ENCODE measurements around the gene EIF5A. TPM values are rescaled to one million over a fixed set of nuclear protein-coding genes. Genes with fewer than 3 reads are reported as not detected.

EIF5A gene
- total and polyA plus RNA-seq, 8 donors = 104 to 220 (median 187) TPM

DNA sequence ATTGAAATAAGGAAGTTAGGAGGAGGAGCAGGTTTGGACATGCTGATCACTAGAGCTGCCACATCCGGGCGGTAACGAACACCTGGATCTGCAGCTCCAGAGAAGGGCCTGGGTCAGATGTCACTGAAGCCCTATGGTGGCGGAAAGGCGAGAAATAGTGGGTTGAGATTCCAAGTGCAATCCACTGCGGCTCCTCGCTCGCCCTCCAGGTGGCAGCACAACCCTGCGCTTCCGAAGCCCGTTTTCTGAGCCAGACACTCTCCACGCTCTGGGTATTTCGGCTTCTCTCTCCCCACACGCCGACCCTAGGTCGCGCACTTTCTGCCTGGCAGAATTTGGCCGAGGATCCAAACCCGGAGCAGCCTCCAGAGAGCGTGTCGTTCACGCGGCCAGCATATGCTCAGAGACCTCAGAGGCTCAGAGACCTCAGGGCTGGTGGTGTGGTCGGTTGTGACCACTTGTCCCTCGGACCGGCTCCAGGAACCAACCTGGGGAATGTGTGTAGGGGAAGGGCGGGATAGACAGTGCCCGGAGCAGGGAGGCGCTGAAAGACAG is 26.8 kb upstream of the EIF5A start:
- 0 to 1% methylated on average over 29 of the region's 29 CpGs for WGBS, 2 donors
- intact Hi-C loops (cut with DNase I) = no loop called here
- ATAC-seq (peak; percentile 87 to 92 (median 89)), DNase-seq (peak; percentile 70 to 92 (median 86)), FAIRE-seq (no peak)
- peak overlapping the region; percentile 15 to 54 (median 32) for H3K27ac ChIP-seq
- H3K27me3 ChIP-seq = no peaks in the 10 kb centered on the region
- peak overlapping the region in 2 of 4 donors; percentile 35 to 48 for H3K4me3 ChIP-seq
- peaks cover 5 to 14% (median 9%) of the 10 kb centered on the region in 3 donors for H3K4me1 ChIP-seq
- no peaks in the 10 kb centered on the region for H3K36me3 ChIP-seq
- TF ChIP-seq, protein P1, sequence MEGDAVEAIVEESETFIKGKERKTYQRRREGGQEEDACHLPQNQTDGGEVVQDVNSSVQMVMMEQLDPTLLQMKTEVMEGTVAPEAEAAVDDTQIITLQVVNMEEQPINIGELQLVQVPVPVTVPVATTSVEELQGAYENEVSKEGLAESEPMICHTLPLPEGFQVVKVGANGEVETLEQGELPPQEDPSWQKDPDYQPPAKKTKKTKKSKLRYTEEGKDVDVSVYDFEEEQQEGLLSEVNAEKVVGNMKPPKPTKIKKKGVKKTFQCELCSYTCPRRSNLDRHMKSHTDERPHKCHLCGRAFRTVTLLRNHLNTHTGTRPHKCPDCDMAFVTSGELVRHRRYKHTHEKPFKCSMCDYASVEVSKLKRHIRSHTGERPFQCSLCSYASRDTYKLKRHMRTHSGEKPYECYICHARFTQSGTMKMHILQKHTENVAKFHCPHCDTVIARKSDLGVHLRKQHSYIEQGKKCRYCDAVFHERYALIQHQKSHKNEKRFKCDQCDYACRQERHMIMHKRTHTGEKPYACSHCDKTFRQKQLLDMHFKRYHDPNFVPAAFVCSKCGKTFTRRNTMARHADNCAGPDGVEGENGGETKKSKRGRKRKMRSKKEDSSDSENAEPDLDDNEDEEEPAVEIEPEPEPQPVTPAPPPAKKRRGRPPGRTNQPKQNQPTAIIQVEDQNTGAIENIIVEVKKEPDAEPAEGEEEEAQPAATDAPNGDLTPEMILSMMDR (IDR thresholded peaks at IDR 0.05) = peak; percentile 73 to 91 (median 85)
- H3K9me3 ChIP-seq = no peaks in the 10 kb centered on the region

DNA sequence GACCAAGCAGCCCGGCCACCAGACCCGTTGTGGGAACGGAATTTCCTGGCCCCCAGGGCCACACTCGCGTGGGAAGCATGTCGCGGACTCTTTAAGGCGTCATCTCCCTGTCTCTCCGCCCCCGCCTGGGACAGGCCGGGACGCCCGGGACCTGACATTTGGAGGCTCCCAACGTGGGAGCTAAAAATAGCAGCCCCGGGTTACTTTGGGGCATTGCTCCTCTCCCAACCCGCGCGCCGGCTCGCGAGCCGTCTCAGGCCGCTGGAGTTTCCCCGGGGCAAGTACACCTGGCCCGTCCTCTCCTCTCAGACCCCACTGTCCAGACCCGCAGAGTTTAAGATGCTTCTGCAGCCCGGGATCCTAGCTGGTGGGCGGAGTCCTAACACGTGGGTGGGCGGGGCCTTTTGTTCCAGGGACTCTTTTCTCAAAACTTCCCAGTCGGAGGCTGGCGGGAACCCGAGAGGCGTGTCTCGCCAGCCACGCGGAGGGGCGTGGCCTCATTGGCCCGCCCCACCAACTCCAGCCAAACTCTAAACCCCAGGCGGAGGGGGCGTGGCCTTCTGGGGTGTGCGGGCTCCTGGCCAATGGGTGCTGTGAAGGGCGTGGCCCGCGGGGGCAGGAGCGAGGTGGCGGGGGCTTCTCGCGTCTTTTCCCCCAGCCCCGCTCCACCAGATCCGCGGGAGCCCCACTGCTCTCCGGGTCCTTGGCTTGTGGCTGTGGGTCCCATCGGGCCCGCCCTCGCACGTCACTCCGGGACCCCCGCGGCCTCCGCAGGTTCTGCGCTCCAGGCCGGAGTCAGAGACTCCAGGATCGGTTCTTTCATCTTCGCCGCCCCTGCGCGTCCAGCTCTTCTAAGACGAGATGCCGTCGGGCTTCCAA is 26.1 kb upstream of the EIF5A start, which contains the start of gene SLC2A4:
Gene SLC2A4, plus strand, starts transcription at position 645 of the 879 bp plus-strand sequence. Its CDS starts 217 bp downstream, at position 862.
- H3K9me3 ChIP-seq = no peaks in the 10 kb centered on the region
- 0% methylated on average over 67 to 71 of the region's 71 CpGs for WGBS, 2 donors
- peak; percentile 90 to 98 (median 96) for DNase-seq
- no peaks in the 10 kb centered on the region for H3K27me3 ChIP-seq
- peak within 1 kb of the TSS; percentile 15 to 54 (median 32) for H3K27ac ChIP-seq
- H3K4me3 ChIP-seq = peak within 1 kb of the TSS; percentile 16 to 48 (median 32)
- FAIRE-seq = peak; percentile 81
- TF ChIP-seq, protein P1 (IDR thresholded peaks at IDR 0.05) = no peak
- peak; percentile 88 to 95 (median 92) for ATAC-seq
- intact Hi-C loops (cut with DNase I) = no loop called here
- peaks cover 5 to 14% (median 9%) of the 10 kb centered on the region in 3 donors for H3K4me1 ChIP-seq
- H3K36me3 ChIP-seq = no peaks in the 10 kb centered on the region

DNA sequence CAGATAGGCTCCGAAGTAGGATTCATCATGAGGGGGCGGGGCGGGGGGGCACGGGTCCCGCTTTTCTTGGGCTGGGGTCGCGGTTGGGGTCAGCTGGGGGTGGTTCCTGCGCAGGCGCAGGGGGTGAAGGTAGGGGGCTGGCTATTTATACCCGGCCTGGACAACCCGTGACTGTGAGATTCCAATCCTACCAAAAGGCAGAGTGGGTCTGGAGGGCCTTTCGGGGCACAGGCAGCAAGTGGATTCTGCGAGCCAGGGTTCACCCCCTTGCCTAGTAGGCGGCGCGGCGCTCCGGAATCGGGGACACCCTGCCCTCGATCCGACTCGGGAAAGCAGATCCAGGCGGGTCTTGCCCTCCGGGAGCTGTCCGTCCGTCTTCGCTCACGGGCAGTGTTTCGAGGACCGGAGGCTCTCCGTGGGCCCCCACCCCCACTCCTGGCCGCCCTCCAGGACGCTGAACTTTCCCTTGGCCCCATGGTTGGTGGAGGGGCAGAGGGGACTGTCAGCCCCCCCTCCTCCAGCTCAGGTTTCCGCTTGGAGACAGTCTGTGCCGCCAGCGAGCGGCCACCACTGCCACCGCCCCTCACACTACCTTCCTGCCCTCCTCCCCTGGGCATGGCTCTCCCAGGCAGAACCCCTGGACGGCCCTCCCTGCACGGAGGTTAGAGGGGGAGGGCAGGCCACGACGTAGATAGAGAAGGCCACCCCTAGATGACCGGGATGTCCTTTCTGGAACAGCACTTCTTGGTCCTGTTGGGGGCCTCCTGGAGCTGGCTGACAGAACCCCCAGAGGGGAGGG is 25.3 kb upstream of the EIF5A start:
- H3K36me3 ChIP-seq = no peaks in the 10 kb centered on the region
- no peak for ATAC-seq
- intact Hi-C loops (cut with DNase I) = no loop called here
- FAIRE-seq = no peak
- H3K4me3 ChIP-seq = peak overlapping the region in 2 of 4 donors; percentile 35 to 48
- H3K9me3 ChIP-seq = no peaks in the 10 kb centered on the region
- DNase-seq = peak in 2 of 6 donors; percentile 40 to 63
- 12 to 17% methylated on average over 43 of the region's 43 CpGs for whole genome bisulfite sequencing, 2 donors
- no peaks in the 10 kb centered on the region for H3K27me3 ChIP-seq
- H3K27ac ChIP-seq = no peak overlapping the region
- TF ChIP-seq, protein P1 (IDR thresholded peaks at IDR 0.05) = no peak
- H3K4me1 ChIP-seq = peaks cover 5 to 14% (median 9%) of the 10 kb centered on the region in 3 donors

DNA sequence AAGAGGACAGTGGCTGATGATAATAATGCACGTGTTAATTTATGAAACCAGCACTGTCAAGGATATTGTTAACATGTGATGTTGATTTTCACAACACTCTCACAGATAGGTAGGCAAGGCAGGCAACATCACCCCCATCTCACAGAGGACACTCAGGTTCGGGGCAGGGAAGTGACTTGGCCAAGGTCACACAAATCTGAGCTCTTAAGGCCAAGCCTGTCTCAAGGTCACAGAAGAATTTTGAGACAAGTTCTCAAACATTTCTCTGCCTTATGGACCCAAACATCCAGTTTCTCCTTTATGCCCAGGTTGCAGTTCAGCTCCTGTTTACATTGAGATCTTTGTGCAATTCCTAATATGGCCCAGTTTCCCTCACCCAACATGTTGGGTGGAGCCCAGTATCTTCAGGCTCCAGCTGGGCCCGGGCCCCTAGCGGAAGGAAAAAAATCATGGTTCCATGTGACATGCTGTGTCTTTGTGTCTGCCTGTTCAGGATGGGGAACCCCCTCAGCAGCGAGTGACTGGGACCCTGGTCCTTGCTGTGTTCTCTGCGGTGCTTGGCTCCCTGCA is 24.6 kb upstream of the EIF5A start:
- Histone ChIP-seq H3K4me1 (peaks cover 5 to 14% (median 9%) of the 10 kb centered on the region in 3 donors), H3K27ac (no peak overlapping the region), H3K27me3 (no peaks in the 10 kb centered on the region), H3K9me3 (no peaks in the 10 kb centered on the region), H3K36me3 (no peaks in the 10 kb centered on the region), H3K4me3 (no peak overlapping the region)
- WGBS, 2 donors = 50 to 52% methylated on average over 6 of the region's 6 CpGs
- ATAC-seq (no peak), DNase-seq (no peak), FAIRE-seq (no peak)
- intact Hi-C loops (cut with DNase I) = no loop called here
- TF ChIP-seq, protein P1 (IDR thresholded peaks at IDR 0.05) = no peak

All from pancreas (tissue), 10 donors.